ENCODE measurements around the gene APBB2.

- TF ChIP-seq GATA2 (IDR thresholded peaks at IDR 0.05; ENCODE audit: low read depth, low read length) (no peak), GATA3 (IDR thresholded peaks at IDR 0.05; ENCODE audit: low read depth, low read length) (no peak)
Measured at GRCh38 chr4:40874331-40874730, 340.0 kb downstream of the APBB2 start.
